Ovary (tissue), 3 donors: ENCODE results near the gene SLC43A1.

Experiments
- EP300 ChIP-seq: sonication (generic); formaldehyde crosslinking; IDR thresholded peaks from one replicate; pipeline ENCODE4 v1.6.1; 2017; ENCODE audit warnings: antibody characterized with exemption
- POLR2A ChIP-seq: fragments of 450-650 bp; IDR thresholded peaks from one replicate; pipeline ENCODE4 v1.6.1; 2017; ENCODE audit warnings: antibody characterized with exemption, mild to moderate bottlenecking, moderate library complexity
- TF ChIP-seq, protein P1 (sequence below), 3 donors: fragments of 450-650 bp in 2 of 3; fragments of 200-600 bp in 1 of 3; IDR thresholded peaks; one replicate each; pipeline versions ENCODE4 v1.5.1 to v1.8.0; 2016 to 2022; ENCODE audit warnings: antibody characterized with exemption in 3 of 3, mild to moderate bottlenecking in 1 of 3
- donor health status: DM: no; HTN: no; CAD: no.

DNA sequence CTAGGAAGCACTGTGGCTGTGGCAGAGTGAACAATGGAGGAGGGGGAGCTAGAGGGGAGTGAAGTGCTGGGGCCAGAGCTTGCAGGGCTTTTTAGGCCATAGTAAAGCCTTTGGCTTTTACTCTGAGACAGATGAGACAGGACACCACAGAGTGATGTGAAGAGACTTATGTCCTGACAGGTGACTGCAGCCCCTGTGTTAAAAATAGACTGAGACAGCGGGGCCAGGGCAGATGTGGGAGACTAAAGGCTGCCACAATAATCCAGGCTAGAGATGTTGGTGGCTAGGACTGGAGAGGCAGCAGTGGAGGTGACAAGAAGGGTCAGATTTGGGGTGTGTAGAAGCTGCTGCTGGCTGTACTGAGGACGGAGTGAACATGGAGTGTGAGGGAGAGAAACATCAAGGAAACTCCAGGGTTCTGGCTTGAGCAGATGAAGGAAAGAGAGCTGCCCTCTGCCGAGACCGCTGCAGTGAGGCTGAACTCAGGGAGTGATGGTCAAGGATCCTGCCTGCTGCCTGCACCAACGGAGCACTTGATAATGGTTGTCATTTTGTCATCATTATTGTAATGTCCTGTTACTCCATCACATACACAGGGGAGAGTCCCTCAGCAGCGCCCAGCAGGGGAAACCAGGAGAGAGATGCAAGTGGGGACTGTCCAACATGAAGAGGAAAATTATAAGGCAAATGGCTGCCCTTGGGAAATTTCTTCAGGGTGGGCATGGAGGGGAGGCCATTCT is 27.4 kb downstream of the SLC43A1 start:
- TF ChIP-seq POLR2A (no peak), EP300 (no peak)
- TF ChIP-seq, protein P1, sequence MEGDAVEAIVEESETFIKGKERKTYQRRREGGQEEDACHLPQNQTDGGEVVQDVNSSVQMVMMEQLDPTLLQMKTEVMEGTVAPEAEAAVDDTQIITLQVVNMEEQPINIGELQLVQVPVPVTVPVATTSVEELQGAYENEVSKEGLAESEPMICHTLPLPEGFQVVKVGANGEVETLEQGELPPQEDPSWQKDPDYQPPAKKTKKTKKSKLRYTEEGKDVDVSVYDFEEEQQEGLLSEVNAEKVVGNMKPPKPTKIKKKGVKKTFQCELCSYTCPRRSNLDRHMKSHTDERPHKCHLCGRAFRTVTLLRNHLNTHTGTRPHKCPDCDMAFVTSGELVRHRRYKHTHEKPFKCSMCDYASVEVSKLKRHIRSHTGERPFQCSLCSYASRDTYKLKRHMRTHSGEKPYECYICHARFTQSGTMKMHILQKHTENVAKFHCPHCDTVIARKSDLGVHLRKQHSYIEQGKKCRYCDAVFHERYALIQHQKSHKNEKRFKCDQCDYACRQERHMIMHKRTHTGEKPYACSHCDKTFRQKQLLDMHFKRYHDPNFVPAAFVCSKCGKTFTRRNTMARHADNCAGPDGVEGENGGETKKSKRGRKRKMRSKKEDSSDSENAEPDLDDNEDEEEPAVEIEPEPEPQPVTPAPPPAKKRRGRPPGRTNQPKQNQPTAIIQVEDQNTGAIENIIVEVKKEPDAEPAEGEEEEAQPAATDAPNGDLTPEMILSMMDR (IDR thresholded peaks at IDR 0.05), result no peak
